ENCODE measurements around the gene PRKAG2.
A peak's percentile ranks its signal among the peaks of the same experiment; 100 is the strongest.
"Not testable (repeated sequence)": the region's sequence is repeated elsewhere in the genome, so short reads cannot be mapped to it uniquely, and the experiment has no call there.

The PRKAG2 gene

GRCh38 chr7:151782256-151782597 lies 94.7 kb downstream of the PRKAG2 start:
- DNase-seq = not testable (repeated sequence)

- DNase-seq = no peak
These were observed 95.6 kb downstream of the PRKAG2 start for GRCh38 chr7:151781161-151781845.

GRCh38 chr7:151780631-151781030 lies 96.3 kb downstream of the PRKAG2 start:
- no peak for DNase-seq

- DNase-seq = no peak
These were observed 97.2 kb downstream of the PRKAG2 start for GRCh38 chr7:151779678-151780077.

GRCh38 chr7:151779255-151779654 lies 97.7 kb downstream of the PRKAG2 start:
- DNase-seq = no peak

- no peak for DNase-seq
These were observed 98.8 kb downstream of the PRKAG2 start for GRCh38 chr7:151777908-151778670.

GRCh38 chr7:151777495-151777880 lies 99.4 kb downstream of the PRKAG2 start:
- DNase-seq = no peak

GRCh38 chr7:151776876-151777494 lies 99.9 kb downstream of the PRKAG2 start:
- DNase-seq = no peak

GRCh38 chr7:151776446-151776845 lies 100.5 kb downstream of the PRKAG2 start:
- DNase-seq = no peak

- no peak for DNase-seq
These were observed 101.1 kb downstream of the PRKAG2 start for GRCh38 chr7:151775547-151776443.

- no peak for DNase-seq
These were observed 102.0 kb downstream of the PRKAG2 start for GRCh38 chr7:151774951-151775350.

GRCh38 chr7:151773797-151774196 lies 103.1 kb downstream of the PRKAG2 start:
- DNase-seq = no peak

- DNase-seq = no peak
These were observed 106.7 kb downstream of the PRKAG2 start for GRCh38 chr7:151770232-151770631.

- peak; percentile 65 for DNase-seq
These were observed 107.6 kb downstream of the PRKAG2 start for GRCh38 chr7:151769188-151769821.

GRCh38 chr7:151768805-151769187 lies 108.1 kb downstream of the PRKAG2 start:
- no peak for DNase-seq

GRCh38 chr7:151767557-151767956 lies 109.4 kb downstream of the PRKAG2 start:
- DNase-seq = no peak

- no peak for DNase-seq
These were observed 112.6 kb downstream of the PRKAG2 start for GRCh38 chr7:151764056-151764920.

- no peak for DNase-seq
These were observed 113.4 kb downstream of the PRKAG2 start for GRCh38 chr7:151763420-151763984.

- DNase-seq = no peak
These were observed 114.2 kb downstream of the PRKAG2 start for GRCh38 chr7:151762583-151763245.

GRCh38 chr7:151761957-151762356 lies 115.0 kb downstream of the PRKAG2 start:
- DNase-seq = no peak

GRCh38 chr7:151761231-151761630 lies 115.7 kb downstream of the PRKAG2 start:
- no peak for DNase-seq
